Measurements from ENCODE around the gene COLEC12.

COLEC12 gene

DNA sequence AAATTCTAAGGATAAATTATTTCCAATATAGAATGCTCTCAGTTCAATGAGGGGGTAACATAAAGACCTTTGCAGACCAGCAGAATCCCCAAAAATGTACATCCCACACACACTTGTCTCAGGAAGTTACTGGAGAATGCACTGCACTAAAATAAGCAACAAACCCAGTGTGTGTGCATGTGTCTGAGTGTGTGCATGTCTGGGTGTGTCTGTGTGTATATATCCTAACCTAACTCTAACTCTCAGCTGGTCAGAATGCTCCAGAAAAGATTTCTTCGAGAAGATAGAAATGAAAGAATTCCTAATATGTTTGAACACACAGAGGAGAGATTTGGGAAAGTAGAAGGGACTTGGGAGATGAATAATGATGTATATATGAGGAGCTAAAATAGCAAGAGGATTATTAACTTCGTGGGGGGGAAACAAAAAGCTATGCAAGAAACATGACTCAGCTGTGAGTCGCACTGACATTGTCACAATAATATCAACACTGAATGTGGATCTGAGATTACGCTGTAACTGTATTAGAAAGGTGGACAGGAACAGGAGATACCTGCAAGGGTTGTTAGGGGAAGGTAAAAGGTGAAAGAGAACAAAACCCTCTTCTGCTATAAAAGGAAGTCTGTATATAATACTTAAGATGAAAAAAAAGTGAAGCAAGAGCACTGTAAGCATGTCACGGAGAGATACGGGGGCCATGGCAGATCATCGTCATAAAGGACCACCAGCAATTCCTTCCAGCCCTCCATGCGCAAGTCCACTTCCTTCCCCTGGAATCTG is 11.1 kb downstream of the COLEC12 start:
- H3K4me3 ChIP-seq (ENCODE audit: low read depth, low read length), result no peak overlapping the region
- DNase-seq, result peak; percentile 66
- in situ Hi-C loops (cut with HindIII; ENCODE audit: low pct_ligation_motif_present, low sequenced_read_pairs), result no loop called here

DNA sequence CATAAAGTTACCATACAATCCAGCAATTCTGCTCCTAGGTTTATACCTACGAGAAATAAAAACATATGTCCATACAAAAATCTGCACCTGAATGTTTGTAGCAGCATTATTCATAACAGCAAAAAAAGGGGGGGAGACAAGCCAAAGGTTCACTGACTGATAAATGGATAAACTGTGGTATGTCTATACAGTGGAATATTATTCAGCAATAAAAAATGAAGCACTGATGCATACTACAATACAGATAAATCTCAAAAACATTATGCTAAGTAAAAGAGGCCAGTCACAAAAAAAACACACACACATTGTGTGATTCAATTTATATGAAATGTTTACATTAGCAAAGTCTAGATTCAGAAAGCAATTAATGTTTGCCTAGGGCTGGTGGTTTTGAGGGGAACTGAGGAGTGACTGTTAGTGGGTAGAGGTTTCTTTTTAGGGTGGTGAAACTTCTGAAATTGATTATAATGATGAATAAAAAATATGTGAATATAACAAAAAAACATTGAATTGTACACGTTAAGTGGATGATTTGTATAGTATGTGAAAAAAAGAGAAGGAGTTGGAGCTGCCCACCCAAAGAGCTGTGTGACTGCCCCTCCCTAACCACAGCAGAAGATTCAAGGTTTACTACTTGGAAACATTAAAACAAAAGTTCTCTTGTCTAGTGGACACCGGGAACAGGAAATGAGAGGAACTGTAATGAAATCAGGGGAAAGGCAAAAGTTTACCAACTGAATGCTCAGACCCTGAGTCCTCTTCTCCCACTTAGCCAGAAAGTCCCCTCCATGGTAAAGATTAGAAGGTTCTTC is 13.4 kb downstream of the COLEC12 start:
- TF ChIP-seq, protein P1, sequence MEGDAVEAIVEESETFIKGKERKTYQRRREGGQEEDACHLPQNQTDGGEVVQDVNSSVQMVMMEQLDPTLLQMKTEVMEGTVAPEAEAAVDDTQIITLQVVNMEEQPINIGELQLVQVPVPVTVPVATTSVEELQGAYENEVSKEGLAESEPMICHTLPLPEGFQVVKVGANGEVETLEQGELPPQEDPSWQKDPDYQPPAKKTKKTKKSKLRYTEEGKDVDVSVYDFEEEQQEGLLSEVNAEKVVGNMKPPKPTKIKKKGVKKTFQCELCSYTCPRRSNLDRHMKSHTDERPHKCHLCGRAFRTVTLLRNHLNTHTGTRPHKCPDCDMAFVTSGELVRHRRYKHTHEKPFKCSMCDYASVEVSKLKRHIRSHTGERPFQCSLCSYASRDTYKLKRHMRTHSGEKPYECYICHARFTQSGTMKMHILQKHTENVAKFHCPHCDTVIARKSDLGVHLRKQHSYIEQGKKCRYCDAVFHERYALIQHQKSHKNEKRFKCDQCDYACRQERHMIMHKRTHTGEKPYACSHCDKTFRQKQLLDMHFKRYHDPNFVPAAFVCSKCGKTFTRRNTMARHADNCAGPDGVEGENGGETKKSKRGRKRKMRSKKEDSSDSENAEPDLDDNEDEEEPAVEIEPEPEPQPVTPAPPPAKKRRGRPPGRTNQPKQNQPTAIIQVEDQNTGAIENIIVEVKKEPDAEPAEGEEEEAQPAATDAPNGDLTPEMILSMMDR (IDR thresholded peaks at IDR 0.05; ENCODE audit: low read depth, low read length, missing control alignments), result no peak
- DNase-seq, result no peak
- no peaks in the 10 kb centered on the region for H3K36me3 ChIP-seq (replicated peaks)

More for the DNA sequence above, 11.1 kb downstream of the COLEC12 start:
- Histone ChIP-seq H3K27ac (peak overlapping the region; percentile 11), H3K36me3 (replicated peaks) (no peaks in the 10 kb centered on the region), H3K27me3 (replicated peaks) (no peaks in the 10 kb centered on the region)
- TF ChIP-seq, protein P1 (IDR thresholded peaks at IDR 0.05; ENCODE audit: low read depth, low read length, missing control alignments), result no peak

DNA sequence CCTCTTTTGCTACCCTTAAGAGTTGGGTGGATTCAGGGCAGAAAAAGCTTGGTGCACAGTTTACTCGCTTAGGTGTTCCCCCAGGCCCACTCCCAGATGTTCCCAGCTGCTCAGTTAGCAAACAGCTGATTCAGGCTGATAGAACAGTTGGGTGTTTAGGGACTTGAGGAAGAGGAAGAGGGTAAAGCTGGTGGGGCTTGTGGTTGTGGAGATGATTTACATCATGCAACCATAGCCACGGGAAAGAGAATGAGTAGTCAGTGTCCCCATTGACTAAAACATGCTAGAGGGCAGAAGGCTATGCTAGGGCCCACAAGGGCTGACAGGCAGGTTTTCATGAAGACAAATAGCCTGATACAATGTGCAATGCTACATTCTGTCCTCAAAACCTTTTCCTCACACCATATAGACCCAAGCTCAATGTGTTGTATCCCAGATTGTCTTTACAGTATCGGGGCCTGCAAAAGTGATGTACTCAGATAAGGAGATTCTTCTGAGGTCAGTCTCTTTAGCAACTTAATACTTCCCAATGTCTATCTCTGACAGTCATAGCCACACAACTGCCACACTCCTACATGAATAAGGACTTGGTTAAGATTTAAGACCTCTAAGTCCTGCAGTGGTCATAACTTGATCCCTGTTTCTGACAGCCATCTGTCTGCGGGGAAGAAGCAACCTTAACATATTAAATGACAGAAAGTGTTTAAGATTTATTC is 15.6 kb downstream of the COLEC12 start:
- Histone ChIP-seq H3K4me3 (ENCODE audit: low read depth, low read length) (no peak overlapping the region), H3K36me3 (replicated peaks) (no peaks in the 10 kb centered on the region), H3K27me3 (replicated peaks) (no peaks in the 10 kb centered on the region), H3K27ac (no peak overlapping the region)
- in situ Hi-C loops (cut with HindIII; ENCODE audit: low pct_ligation_motif_present, low sequenced_read_pairs), result no loop called here
- TF ChIP-seq, protein P1 (IDR thresholded peaks at IDR 0.05; ENCODE audit: low read depth, low read length, missing control alignments), result no peak
- DNase-seq, result no peak

More for the DNA sequence above, 13.4 kb downstream of the COLEC12 start:
- in situ Hi-C loops (cut with HindIII; ENCODE audit: low pct_ligation_motif_present, low sequenced_read_pairs), result no loop called here
- no peak overlapping the region for H3K4me3 ChIP-seq (ENCODE audit: low read depth, low read length)
- H3K27me3 ChIP-seq (replicated peaks), result no peaks in the 10 kb centered on the region
- no peak overlapping the region for H3K27ac ChIP-seq

DNA sequence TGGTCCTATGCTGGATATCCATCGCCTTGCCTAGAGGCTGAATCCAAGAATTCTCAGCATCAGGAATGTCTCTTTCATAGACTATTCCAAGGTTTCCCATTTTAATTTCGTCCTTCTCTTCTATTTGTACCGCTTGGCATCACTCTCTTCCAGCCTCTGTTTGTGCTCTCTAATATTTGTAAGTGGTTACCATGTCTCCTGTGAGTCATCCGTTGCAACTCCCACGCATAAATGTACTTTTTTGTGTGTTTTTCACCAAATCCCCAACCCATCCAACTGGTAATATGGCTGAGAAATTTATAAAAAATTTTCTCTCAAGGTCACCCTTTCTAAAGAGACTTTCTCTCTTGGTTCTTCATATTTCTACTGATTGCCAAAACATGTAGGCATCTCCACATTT is 21.8 kb downstream of the COLEC12 start:
- Histone ChIP-seq H3K27ac (peak overlapping the region; percentile 74), H3K4me3 (ENCODE audit: low read depth, low read length) (no peak overlapping the region), H3K27me3 (replicated peaks) (no peaks in the 10 kb centered on the region), H3K36me3 (replicated peaks) (no peaks in the 10 kb centered on the region)
- in situ Hi-C loops (cut with HindIII; ENCODE audit: low pct_ligation_motif_present, low sequenced_read_pairs), result no loop called here
- DNase-seq, result peak; percentile 82
- TF ChIP-seq, protein P1 (IDR thresholded peaks at IDR 0.05; ENCODE audit: low read depth, low read length, missing control alignments), result no peak

DNA sequence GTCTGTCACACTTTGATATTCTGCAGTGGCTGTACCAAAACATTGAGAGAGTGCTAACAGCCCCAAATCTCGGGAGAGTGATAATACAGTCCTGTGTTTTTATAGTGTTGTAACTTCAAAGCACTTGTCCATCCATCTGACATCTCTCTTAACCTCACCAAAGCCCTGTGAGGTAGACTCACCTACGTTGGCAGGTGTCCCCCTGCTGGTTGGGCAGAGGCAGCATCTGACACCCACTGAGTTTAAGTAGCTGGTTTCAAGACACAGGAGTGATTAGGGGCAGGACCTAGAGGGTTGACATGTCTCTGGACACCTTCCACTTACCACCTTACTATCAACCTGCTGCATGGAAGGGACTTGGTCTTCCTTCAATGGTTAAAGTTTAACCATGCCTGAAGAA is 22.9 kb downstream of the COLEC12 start:
- H3K27ac ChIP-seq, result no peak overlapping the region
- TF ChIP-seq, protein P1 (IDR thresholded peaks at IDR 0.05; ENCODE audit: low read depth, low read length, missing control alignments), result peak; percentile 29
- in situ Hi-C loops (cut with HindIII; ENCODE audit: low pct_ligation_motif_present, low sequenced_read_pairs), result no loop called here
- no peaks in the 10 kb centered on the region for H3K36me3 ChIP-seq (replicated peaks)
- no peaks in the 10 kb centered on the region for H3K27me3 ChIP-seq (replicated peaks)
- no peak for DNase-seq
- H3K4me3 ChIP-seq (ENCODE audit: low read depth, low read length), result no peak overlapping the region
